WTC11 (cell line): Measurements from ENCODE around the gene GTF2H2. TPM values are rescaled to one million over a fixed set of nuclear protein-coding genes. Genes with fewer than 3 reads are reported as not detected.
"Not testable (repeated sequence)": the region's sequence is repeated elsewhere in the genome, so short reads cannot be mapped to it uniquely, and the experiment has no call there.

ENCODE experiments used
- ATAC-seq: fragments of 200-7000 bp; cut with Tn5 transposase; 2 replicates; pipeline ENCODE4 v1.10.0; 2021; ENCODE audit warnings: mild to moderate bottlenecking, moderate library complexity
- CTCF ChIA-PET: fragments of 300-600 bp; sonication (Branson Sonifier 250); formaldehyde crosslinking; loops from one replicate; lab custom pipeline; 2021; ENCODE audit warnings: antibody characterized with exemption; lab: Charles Lee
- POLR2A ChIA-PET: fragments of 350-600 bp; sonication (Branson Sonifier 250); formaldehyde crosslinking; loops from one replicate; lab custom pipeline; 2021; ENCODE audit warnings: antibody characterized with exemption; lab: Charles Lee
- DNase-seq: peaks from one replicate; pipeline ENCODE4 v3.0.0; 2021; ENCODE audit warnings: low spot score
- H3K27ac Mint-ChIP-seq: 2 replicates; pipeline ENCODE4 v1.8.0; 2021; ENCODE audit warnings: mixed read lengths
- H3K27me3 Mint-ChIP-seq: 2 replicates; pipeline ENCODE4 v1.8.0; 2021; ENCODE audit warnings: low read depth, mild to moderate bottlenecking, moderate library complexity, mixed read lengths
- H3K36me3 Mint-ChIP-seq: 2 replicates; pipeline ENCODE4 v1.8.0; 2021; ENCODE audit warnings: mixed read lengths
- H3K4me1 Mint-ChIP-seq: 2 replicates; pipeline ENCODE4 v1.8.0; 2022; ENCODE audit warnings: mixed read lengths
- H3K4me3 Mint-ChIP-seq: 2 replicates; pipeline ENCODE4 v1.8.0; 2021; ENCODE audit warnings: mild to moderate bottlenecking, moderate library complexity, mixed read lengths
- H3K9me3 Mint-ChIP-seq: 2 replicates; pipeline ENCODE4 v1.8.0; 2021; ENCODE audit warnings: mixed read lengths
- NFATC4 ChIP-seq: fragments of 250-450 bp; sonication (Bioruptor Pico); IDR thresholded peaks from 2 replicates; pipeline ENCODE4 v1.9.0; 2021; ENCODE audit warnings: mild to moderate bottlenecking
- total RNA-seq: library from RNA; stranded (reverse); gene quantifications from 3 replicates; pipeline ENCODE4 v1.2.3, GENCODE V29; 2021

Gene GTF2H2
- total RNA-seq, 1 experiment from 2014 or later: 38.9 TPM

GRCh38 chr5:71061322-71061721, 6.2 kb downstream of the GTF2H2 start:
- CTCF ChIA-PET, H3K36me3 Mint-ChIP-seq, ATAC-seq, H3K9me3 Mint-ChIP-seq, H3K4me1 Mint-ChIP-seq, H3K27ac Mint-ChIP-seq, POLR2A ChIA-PET, DNase-seq, H3K4me3 Mint-ChIP-seq, H3K27me3 Mint-ChIP-seq: not testable (repeated sequence)

GRCh38 chr5:71059426-71059825, 8.1 kb downstream of the GTF2H2 start:
- H3K4me3 Mint-ChIP-seq, H3K27me3 Mint-ChIP-seq, CTCF ChIA-PET, H3K4me1 Mint-ChIP-seq, H3K27ac Mint-ChIP-seq, H3K36me3 Mint-ChIP-seq, H3K9me3 Mint-ChIP-seq, ATAC-seq, DNase-seq, POLR2A ChIA-PET: not testable (repeated sequence)

- H3K4me3 Mint-ChIP-seq, H3K27me3 Mint-ChIP-seq, H3K9me3 Mint-ChIP-seq, DNase-seq, CTCF ChIA-PET, POLR2A ChIA-PET, H3K36me3 Mint-ChIP-seq, H3K27ac Mint-ChIP-seq, H3K4me1 Mint-ChIP-seq, ATAC-seq: not testable (repeated sequence)
These were observed 22.7 kb downstream of the GTF2H2 start for GRCh38 chr5:71044808-71045207.

GRCh38 chr5:71044128-71044527, 23.3 kb downstream of the GTF2H2 start:
- H3K4me3 Mint-ChIP-seq, POLR2A ChIA-PET, H3K4me1 Mint-ChIP-seq, H3K36me3 Mint-ChIP-seq, H3K27me3 Mint-ChIP-seq, ATAC-seq, H3K9me3 Mint-ChIP-seq, H3K27ac Mint-ChIP-seq, CTCF ChIA-PET, DNase-seq: not testable (repeated sequence)

- H3K36me3 Mint-ChIP-seq, H3K9me3 Mint-ChIP-seq, H3K27me3 Mint-ChIP-seq, ATAC-seq, CTCF ChIA-PET, H3K4me3 Mint-ChIP-seq, DNase-seq, POLR2A ChIA-PET, H3K4me1 Mint-ChIP-seq, H3K27ac Mint-ChIP-seq: not testable (repeated sequence)
These were observed 36.3 kb downstream of the GTF2H2 start for GRCh38 chr5:71031046-71031776.

- H3K27ac Mint-ChIP-seq, H3K36me3 Mint-ChIP-seq, H3K27me3 Mint-ChIP-seq, POLR2A ChIA-PET, CTCF ChIA-PET, ATAC-seq, H3K4me1 Mint-ChIP-seq, DNase-seq, H3K9me3 Mint-ChIP-seq, H3K4me3 Mint-ChIP-seq: not testable (repeated sequence)
These were observed 42.1 kb downstream of the GTF2H2 start, which contains the start of gene NAIP for GRCh38 chr5:71025289-71025953. Gene NAIP (minus strand): TSS chr5:71025339. CDS start chr5:71012915, 12,424 bp downstream.

GRCh38 chr5:71020643-71021042, 46.8 kb downstream of the GTF2H2 start:
- H3K4me3 Mint-ChIP-seq, CTCF ChIA-PET, DNase-seq, H3K4me1 Mint-ChIP-seq, H3K27ac Mint-ChIP-seq, POLR2A ChIA-PET, H3K27me3 Mint-ChIP-seq, ATAC-seq, H3K36me3 Mint-ChIP-seq, H3K9me3 Mint-ChIP-seq: not testable (repeated sequence)

GRCh38 chr5:71018376-71019005, 49.0 kb downstream of the GTF2H2 start:
- CTCF ChIA-PET, H3K27ac Mint-ChIP-seq, H3K4me1 Mint-ChIP-seq, H3K4me3 Mint-ChIP-seq, H3K9me3 Mint-ChIP-seq, POLR2A ChIA-PET, H3K27me3 Mint-ChIP-seq, DNase-seq, H3K36me3 Mint-ChIP-seq: not testable (repeated sequence)
- ATAC-seq: peak; percentile 60

- TF ChIP-seq NFATC4 (CRISPR knock-in tag): no peak
- CTCF ChIA-PET: no interaction called here
- no peak overlapping the region for H3K4me3 Mint-ChIP-seq
- H3K36me3 Mint-ChIP-seq: no peaks in the 10 kb centered on the region
- H3K9me3 Mint-ChIP-seq: no peaks in the 10 kb centered on the region
- peaks cover 3% of the 10 kb centered on the region; the same call in 1 of the 2 replicates for H3K4me1 Mint-ChIP-seq
- no peaks in the 10 kb centered on the region for H3K27me3 Mint-ChIP-seq
- no peak for DNase-seq
- POLR2A ChIA-PET: no interaction called here
- H3K27ac Mint-ChIP-seq: no peak overlapping the region
- ATAC-seq: no peak
These were observed 53.3 kb downstream of the GTF2H2 start for GRCh38 chr5:71014176-71014575.
